ENCODE measurements around the gene CYB561D2.

CYB561D2 gene

GRCh38 chr3:50389414-50389767 is 38.7 kb downstream of the CYB561D2 start:
- DNase-seq (ENCODE audit: low spot score), result no peak

GRCh38 chr3:50390508-50391224 is 40.0 kb downstream of the CYB561D2 start:
- no peak for DNase-seq (ENCODE audit: low spot score)

- no peak for DNase-seq (ENCODE audit: low spot score)
Observed at GRCh38 chr3:50392101-50392715, 41.5 kb downstream of the CYB561D2 start.

- DNase-seq (ENCODE audit: low spot score), result no peak
Observed at GRCh38 chr3:50393061-50393460, 42.4 kb downstream of the CYB561D2 start.

GRCh38 chr3:50395070-50395860 is 44.6 kb downstream of the CYB561D2 start:
- no peak for DNase-seq (ENCODE audit: low spot score)

- DNase-seq (ENCODE audit: low spot score), result no peak
Observed at GRCh38 chr3:50396502-50396901, 45.8 kb downstream of the CYB561D2 start.

GRCh38 chr3:50401978-50402595 is 51.4 kb downstream of the CYB561D2 start:
- no peak for DNase-seq (ENCODE audit: low spot score)
